COLO829 (cell line): ENCODE results near the gene DDX46.
"Not testable (repeated sequence)": the region's sequence is repeated elsewhere in the genome, so short reads cannot be mapped to it uniquely, and the experiment has no call there.

ENCODE experiments used
- DNase-seq: peaks from one replicate; pipeline ENCODE4 v3.0.0; 2012; ENCODE audit warnings: low spot score

The DDX46 gene

DNA sequence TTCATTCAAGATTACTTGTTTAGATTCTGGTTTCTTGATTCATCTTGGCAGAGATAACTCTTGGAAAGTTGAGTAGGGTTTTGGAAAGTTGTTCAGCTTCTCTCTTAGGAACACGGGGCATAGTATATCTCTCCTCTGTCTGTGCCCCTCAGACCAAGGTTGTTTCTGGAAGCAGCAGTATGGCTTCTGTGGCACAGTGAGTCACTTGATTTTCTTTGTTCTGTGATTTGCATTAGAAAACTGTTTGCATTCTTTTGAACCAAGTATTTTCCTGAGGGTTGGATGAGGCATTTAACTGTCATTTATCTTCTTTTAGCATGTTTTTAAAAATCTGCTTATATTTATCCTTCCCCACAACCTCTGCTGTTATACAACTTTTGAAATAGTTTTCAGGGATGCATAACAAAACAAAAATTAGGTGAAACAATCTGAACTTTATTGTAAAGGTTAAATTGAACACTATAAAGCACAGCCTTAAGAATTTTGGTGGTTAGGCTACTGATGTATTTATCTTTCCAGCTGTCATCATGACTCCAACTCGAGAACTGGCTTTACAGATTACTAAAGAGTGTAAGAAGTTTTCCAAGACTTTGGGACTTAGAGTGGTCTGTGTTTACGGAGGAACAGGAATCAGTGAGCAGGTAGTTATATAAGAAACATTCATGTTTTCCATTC lies 26.5 kb downstream of the DDX46 start:
- no peak for DNase-seq

DNA sequence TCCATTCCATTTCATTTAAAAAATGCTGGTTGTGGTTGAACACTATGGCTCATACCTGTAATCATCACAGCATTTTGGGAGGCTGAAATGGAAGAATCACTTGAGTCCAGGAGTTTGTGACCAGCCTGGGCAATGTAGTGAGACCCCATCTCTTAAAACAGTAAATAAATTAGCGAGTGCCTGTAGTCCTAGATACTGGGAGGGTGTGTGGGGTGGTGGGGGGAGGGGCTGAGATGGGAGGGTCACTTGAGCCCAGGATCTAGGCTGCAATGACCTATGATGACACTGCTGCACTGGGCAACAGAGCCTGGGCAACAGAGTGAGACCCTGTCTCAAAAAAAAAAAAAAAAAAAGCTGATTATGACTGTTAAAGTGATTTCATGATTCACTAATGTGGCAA lies 29.1 kb downstream of the DDX46 start:
- DNase-seq = no peak

DNA sequence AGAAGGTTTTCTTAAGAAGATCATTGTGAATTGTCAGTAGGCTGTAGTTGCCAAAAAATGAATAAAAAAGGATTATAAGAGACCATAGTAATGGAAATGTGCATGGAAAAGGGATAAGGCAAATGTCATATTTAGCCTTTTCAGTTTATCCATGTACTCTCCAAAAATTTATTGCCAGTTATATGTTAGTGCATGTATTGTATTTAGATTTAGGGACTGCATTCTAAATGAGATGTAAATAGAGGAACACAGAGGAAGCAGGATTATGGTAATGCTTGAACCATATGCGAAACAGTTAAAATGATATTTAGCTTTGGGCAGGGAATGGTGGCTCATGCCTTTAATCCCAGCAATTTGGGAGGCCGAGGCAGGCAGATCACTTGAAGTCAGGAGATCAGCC lies 33.0 kb downstream of the DDX46 start:
- DNase-seq = no peak

DNA sequence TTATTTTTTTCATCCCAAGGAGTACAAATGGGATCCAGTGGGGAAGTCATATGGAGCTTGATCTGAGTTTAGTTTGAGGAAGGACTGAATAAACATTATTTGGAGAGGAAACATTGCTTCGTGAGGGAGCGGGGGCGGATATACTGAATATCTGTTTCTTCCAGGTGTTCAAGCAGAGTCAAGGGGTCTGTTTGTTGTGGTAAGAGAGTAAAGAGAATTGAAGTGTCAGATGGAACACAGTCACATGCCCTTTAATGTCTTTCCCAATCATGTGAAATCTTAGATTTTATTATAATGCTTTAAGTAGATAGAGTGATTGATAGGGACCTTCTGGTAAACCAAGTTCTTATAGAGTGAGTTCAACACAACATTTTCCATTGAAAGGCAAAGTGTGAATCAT lies 33.7 kb downstream of the DDX46 start:
- DNase-seq = no peak

DNA sequence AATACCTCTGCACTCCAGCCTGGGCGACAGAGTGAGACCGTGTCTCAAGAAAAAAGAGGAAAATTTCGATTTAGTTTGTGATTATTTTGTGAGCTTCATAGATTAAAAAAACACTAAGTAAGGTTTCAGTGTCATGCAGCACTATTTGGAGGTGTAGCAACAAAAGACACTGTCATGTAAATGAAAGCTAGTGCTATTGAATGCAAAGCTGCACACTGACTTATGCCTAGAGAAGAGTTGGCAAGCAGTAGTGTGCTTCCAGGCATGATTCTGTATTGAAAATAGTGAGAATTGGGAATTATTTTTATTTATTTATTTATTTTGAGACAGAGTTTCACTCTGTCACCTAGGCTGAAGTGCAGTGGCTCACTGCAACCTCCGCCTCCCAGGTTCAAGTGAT lies 34.5 kb downstream of the DDX46 start:
- no peak for DNase-seq

DNA sequence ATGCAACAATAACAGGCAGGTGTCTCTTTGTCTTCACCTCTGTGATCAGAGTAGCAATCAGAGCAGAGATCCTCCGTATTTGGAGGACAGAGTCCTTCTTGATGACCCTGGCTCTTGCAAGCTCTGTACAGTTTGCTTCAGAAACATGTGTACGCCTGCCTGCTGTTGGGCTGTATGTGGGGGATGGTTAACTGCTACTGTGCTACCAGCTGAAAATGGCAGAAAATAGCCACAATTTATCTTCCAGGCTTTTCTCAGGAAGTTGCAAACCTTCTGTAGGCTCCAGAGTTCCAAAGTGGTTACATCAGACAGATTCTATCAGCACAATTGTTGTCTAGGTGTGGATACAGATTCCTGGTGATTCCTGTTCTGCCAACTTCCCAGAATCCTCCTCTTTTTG lies 35.5 kb downstream of the DDX46 start:
- no peak for DNase-seq

DNA sequence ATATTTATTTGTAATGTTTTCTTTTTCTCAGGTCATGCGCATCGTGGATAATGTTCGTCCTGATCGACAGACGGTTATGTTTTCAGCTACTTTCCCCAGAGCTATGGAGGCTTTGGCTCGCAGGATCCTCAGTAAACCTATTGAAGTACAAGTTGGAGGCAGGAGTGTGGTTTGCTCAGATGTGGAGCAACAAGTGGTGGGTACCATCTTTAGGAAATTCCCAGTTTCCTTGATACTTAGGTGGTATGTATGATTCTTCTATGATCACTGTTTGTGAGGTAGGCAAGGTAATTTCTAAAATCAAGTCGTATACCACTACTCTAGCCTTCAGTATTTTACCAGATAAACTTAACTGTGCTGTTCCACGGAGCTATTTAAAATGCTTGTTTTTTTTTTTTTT lies 36.2 kb downstream of the DDX46 start:
- DNase-seq = no peak

- no peak for DNase-seq
These were observed 39.9 kb downstream of the DDX46 start for GRCh38 chr5:134798468-134798867.

- DNase-seq = no peak
These were observed 45.2 kb downstream of the DDX46 start for GRCh38 chr5:134803821-134804220.

DNA sequence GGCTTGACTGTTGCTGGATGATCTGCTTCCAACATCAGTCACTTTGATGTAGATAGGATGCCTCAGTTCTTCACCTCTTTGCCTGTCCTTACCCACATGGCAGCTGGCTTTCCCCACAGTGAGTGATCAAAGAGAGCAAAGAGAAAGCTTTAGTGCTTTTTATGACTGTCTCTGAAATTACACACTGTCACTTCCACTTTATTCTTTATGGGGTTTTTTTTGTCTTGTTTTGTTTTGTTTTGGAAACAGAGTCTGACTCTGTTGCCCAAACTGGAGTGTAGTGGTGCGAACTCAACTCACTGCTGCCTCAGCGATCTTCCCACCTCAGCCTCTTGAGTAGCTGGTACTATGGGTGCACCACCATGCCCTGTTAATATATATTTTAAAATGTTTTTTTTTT lies 54.8 kb downstream of the DDX46 start:
- no peak for DNase-seq

- no peak for DNase-seq
These were observed 55.2 kb downstream of the DDX46 start for GRCh38 chr5:134813827-134814226.

- no peak for DNase-seq
These were observed 58.4 kb downstream of the DDX46 start for GRCh38 chr5:134817006-134817405.

DNA sequence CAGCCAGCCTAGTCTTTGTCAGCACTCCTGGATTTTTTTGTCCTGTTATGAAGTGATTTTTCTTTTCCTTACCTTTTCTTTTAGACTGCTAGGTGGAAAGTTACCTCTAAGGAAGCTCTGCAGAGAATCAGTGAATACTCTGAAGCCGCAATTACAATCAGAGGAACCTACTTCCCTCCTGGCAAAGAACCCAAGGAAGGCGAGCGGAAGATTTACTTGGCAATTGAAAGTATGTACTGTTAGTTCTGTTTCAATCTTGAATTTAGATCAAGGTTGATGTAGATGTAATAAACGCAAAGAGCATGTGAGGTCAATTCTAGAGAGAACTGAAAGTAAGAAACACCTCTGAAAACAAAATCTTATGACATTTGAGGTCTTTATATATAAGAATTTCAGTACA lies 60.2 kb downstream of the DDX46 start:
- no peak for DNase-seq

DNA sequence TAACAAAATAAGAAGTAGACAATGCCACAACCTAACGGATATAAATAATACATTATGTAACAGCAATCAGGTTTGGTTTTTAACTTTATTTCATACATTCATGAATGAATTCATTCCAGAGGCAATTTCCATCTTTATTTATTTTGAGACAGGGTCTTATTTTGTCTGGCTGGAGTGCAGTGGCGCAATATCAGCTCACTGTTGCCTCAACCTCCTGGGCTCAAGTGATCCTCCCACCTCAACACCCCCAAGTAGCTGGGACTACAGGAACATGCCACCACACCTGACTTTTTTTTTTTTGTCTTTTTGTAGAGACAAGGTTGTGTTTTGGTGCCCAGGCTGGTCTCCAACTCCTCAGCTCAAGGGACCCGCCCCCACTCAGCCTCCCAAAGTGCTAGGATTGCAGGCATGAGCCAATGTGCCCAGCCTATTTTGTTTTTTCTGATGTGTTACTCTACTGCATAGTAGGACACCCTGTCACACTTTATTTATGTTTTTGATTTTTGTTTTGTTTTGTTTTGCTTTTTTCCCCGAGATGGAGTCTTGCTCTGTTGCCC lies 60.9 kb downstream of the DDX46 start:
- DNase-seq = no peak

DNA sequence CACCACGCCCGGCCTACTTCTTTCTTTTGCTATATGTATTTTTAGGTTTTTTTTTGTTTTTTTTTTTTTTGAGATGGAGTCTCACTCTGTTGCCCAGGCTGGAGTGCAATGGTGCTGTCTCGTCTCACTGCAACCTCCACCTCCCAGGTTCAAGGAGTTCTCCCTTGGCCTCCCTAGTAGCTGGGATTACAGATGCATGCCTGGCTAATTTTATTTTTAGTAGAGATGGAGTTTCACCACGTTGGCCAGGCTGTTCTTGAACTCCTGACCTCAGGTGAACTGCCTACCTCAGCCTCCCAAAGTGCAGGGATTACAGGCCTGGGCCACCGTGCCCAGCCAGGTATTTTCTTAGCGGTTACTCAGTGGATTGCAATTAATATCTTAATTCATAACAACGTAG lies 63.3 kb downstream of the DDX46 start:
- no peak for DNase-seq

- DNase-seq = no peak
These were observed 66.1 kb downstream of the DDX46 start for GRCh38 chr5:134824681-134825080.

GRCh38 chr5:134825212-134825611 lies 66.6 kb downstream of the DDX46 start:
- DNase-seq = no peak

DNA sequence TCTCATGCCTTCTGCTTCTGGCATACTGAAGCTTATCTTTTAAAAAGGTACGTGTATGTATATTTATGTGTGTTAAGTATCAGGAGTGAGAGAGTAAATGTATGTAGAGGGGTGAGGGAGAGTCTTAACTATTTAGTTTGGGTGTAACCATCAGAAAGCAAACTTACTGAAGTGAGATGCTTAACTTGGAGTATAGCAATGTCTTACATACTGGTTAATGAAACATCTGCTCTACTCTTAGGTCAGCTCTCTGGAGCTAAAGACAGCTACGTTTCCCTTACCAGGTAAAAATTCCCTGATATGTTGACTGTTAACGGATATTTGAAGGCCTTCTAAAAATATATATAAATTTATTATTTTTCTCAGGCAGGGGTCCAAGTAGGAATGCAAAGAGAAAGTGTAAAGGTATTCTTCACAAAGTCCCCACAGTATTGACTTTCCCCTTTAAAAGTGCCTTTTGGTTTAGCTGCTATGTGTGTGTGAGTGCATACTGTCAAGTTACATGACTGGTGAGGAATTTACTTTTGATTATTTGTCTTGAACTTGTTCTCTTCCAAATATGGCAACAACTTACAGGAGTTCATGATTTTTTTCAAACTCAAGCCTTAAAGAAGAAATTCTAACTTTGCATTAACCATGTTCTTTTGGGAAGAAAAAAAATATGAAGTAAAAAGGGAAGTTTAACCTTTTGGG lies 74.9 kb downstream of the DDX46 start:
- no peak for DNase-seq

- no peak for DNase-seq
These were observed 77.0 kb downstream of the DDX46 start for GRCh38 chr5:134835623-134836022.

GRCh38 chr5:134837530-134838181 lies 79.1 kb downstream of the DDX46 start:
- DNase-seq = no peak

DNA sequence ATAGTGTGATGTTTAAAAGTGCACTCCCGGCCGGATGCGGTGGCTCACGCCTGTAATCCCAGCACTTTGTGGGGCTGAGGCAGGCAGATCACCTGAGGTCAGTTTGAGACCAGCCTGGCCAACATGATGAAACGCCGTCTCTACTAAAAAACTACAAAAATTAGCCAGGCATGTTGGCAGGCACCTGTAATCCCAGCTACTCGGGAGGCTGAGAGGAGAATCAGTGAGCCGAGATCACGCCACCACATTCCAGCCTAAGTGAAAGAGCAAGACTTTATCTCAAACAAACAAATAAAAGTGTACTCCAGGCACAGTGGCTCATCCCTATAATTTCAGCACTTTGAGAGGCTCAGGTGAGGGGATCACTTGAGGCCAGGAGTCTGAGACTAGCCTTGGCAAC lies 79.8 kb downstream of the DDX46 start:
- not testable (repeated sequence) for DNase-seq

- no peak for DNase-seq
These were observed 82.2 kb downstream of the DDX46 start for GRCh38 chr5:134840811-134841210.

GRCh38 chr5:134844252-134844651 lies 85.7 kb downstream of the DDX46 start:
- DNase-seq = no peak
